Hematopoietic multipotent progenitor cell treated with erythropoietin and hydrocortisone succinate and interleukin-3 and kit ligand, for 15 days (in vitro differentiated cells): ENCODE measurements around the gene HIRIP3.

Source experiments
- DNase-seq: peaks from one replicate; pipeline ENCODE4 v3.0.0-alpha.2; 2015; ENCODE audit warnings: low spot score

The HIRIP3 gene

GRCh38 chr16:29996766-29997250, 1.4 kb upstream of the HIRIP3 start:
- DNase-seq = no peak

DNA sequence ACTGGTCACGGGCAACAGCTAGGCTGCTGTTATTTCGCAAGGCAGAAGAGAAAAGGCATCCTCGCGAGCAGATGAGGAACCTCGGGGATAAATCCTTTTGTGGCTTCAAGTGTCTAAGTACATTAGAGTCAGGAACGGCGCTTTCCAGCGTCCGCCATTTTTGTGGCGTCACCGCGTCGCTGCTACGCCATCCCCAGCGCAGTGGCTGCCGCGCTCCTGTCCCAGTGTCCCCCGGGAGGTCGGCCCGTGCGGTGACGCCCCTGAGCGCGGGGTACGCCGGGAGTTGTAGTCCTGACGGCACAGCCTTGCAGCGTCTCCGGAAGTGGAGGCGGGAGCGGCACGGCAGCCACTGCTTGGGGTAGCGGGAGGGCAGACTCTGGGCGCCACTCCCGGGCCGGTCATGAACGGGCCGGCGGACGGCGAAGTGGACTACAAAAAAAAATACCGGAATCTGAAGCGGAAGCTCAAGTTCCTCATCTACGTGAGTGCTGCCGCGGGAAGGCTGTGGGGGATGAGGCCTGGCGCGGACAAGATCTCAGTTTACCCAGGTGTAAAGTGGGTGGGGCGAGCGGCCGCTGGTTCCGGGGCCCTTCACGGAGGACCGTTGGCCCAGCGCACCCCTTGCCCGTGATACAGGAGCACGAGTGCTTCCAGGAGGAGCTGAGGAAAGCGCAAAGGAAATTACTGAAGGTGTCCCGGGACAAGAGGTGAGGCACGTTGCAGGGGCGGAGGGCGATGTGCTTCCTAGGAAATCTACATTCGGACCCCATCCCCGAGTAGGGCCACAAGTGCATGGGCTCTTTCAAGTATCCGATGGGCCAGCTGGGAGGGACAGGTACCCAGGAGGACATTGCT, 721 bp upstream of the HIRIP3 start, which contains the start of gene INO80E:
Gene INO80E (plus strand): TSS at position 331 of the 855 bp plus-strand sequence. CDS start 70 bp downstream, at position 401.
- DNase-seq = peak; percentile 98

DNA sequence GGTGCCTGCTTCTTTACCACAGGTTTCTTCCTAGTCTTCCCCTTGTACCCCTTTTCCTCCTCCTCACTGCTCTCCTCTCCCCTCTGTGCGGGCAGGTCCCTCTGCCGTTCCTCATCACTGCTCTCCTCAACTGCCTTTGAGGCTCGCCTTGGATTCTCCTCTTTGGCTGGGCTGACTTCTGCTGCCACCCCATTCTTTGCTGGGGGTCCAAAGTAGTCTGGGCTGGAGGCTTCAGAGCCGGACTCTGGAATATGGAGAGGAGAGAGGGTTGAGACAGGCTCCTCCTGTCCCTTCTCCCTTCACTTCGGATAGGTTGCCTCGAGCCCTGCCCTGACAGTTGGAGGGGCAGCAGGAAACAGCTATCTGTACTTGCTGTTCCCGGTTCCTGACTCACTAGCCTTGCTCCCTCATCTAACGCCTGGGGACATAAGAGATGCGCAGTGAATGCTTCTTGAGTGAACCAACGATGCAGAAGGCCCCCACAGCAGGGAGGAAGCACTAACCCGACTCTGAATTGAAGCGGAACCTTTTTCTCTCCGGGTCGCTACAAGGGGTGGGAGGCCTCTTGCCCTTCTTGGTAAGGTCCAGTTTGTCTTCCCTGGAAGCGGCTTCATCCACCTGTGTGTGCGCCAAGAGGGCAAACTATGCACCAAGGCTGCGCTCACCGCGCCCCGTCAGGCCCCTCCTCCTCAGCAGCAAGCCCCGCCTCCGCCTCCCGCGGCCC, 655 bp downstream of the HIRIP3 start:
- peak; percentile 74 for DNase-seq

- no peak for DNase-seq
These were observed 1.4 kb downstream of the HIRIP3 start for GRCh38 chr16:29993903-29994599.

DNA sequence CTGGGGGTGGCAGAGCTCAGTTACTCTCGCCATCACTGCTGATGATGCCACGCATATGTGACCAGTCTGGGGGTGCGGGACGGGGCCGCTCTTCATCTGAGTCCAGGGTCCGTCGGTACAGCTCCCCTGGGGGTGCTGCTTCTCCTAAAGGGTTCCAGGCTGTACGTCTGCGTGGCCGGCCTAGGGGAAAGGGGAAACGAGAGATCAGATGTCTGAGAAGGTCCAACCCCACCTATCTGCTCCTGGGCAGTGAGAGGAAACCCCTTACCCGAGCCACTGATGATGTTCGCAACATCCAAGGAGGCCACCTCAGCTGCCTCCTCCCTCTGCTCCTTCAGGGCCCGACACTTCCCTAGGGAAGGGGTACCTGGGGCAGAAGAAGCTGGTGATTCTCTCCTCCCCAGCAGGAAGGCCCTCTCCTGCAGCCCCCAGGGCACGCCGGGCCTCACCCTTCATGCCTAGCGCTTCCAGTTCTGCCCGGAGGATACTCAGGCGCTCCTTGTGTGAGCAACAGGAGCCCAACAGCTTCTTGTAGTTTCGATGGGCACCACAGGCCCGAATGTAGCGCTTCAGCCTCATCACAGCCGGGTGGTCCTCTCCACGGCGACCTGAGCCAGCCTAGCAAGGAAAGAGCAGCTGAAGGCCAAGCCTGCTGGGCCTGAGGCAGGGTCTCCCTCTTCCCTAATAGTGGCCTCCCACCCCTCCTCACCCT, 2.1 kb downstream of the HIRIP3 start:
- DNase-seq = no peak

DNA sequence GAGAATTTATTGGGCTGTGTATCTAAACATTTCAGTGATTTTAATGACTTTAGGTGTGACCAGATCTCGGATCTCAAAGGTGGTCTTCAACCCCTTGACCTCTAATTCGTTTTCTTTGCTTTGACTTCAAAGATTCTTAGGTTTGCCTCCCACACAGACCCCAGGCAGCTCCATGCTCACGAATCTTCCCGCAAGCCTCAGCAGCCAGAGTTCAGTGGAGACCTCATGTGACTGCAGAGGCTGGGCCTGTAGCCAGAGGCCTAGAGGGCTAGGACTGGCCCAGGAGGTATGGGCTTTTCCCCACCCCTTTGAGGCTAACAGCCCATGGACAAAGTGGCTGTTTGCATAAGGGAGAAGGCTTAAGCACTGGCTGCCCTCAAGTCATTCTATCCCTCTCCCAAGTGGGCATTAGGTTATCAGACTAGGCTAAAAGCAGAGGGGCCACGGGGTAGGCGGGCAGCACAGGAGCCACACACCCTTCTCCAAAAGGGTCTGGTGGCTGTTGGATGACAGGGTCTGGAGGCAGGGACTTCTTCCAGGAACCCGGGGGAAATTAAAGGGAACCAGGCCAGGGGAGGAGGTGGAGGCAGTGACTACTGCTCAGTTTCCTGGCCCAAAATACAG, 3.0 kb downstream of the HIRIP3 start:
- no peak for DNase-seq

DNA sequence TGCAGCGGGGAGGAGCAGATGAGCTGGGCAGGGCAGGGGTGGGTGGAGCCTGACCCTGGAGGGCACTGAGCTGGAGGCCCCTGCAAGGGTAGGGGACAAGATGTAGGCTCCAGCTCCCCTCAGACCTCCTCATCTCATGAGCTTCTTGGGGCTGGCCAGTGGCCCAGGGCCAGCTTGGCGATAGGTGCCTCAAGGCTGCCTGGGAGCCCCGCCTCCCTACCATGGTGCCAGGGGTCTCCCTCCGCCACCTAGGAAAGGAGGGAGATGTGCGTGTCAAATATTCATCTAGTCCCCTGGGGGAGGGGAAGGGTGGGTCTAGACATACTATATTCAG, 3.9 kb downstream of the HIRIP3 start:
- no peak for DNase-seq

DNA sequence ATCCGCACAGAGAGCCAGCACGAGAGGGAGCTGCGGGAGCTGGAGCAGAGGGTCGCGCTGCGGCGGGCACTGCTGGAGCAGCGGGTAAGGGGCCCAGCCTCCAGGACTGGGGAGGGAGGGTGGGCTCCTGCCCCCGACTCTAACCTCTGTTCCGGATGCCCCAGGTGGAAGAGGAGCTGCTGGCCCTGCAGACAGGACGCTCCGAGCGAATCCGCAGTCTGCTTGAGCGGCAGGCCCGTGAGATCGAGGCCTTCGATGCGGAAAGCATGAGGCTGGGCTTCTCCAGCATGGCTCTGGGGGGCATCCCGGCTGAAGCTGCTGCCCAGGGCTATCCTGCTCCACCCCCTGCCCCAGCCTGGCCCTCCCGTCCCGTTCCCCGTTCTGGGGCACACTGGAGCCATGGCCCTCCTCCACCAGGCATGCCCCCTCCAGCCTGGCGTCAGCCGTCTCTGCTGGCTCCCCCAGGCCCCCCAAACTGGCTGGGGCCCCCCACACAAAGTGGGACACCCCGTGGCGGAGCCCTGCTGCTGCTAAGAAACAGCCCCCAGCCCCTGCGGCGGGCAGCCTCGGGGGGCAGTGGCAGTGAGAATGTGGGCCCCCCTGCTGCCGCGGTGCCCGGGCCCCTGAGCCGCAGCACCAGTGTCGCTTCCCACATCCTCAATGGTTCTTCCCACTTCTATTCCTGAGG, 4.4 kb downstream of the HIRIP3 start:
- no peak for DNase-seq

DNA sequence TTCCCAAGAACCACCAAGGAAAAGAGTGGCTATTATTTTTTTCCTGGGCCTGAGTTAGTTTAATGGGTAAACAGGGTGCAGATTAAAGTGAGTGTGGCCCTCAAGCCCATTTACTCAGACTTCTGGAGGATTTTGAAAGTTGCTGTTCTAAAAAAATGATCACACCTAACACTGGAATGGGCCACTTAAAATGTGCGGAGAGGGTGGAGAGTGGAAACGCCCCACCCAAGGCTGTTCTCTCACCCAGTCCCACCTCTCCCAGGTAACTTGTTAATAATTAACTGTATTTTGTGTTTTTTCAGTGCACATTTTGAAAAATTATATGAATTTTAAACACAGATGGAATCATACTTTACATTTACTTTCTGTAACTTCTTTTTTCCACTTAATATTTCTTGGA, 5.4 kb downstream of the HIRIP3 start:
- no peak for DNase-seq

DNA sequence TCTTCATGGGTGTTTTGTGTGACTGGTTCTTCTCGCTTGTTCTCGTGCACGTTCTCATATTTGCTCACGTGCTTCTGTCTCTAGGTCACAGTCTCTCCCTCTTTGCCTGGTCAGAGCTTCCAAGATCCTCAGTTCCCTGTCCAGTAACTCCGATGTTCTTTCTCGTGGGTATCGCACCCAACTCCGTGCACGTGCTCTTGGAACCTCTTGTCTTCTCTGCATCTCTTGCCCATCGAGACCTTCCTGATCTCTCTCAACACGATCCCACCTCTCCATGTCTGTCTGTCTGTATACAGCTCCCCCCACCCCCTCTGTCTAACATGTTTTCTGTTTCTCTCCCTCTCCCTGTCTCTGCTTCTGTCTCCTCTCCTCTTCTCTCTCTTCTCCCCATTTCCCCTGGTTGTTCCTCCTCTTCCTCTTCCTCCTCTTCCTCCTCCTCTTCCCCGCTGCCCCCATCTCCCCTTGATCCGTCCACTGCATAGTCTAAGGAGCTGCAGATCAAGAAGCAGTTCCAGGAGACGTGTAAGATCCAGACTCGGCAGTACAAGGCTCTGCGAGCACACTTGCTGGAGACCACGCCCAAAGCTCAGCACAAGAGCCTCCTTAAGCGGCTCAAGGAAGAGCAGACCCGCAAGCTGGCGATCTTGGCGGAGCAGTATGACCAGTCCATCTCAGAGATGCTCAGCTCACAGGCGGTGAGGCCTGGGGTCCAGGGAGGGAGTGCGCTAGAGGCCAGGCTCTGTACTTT, 6.1 kb downstream of the HIRIP3 start:
- no peak for DNase-seq

DNA sequence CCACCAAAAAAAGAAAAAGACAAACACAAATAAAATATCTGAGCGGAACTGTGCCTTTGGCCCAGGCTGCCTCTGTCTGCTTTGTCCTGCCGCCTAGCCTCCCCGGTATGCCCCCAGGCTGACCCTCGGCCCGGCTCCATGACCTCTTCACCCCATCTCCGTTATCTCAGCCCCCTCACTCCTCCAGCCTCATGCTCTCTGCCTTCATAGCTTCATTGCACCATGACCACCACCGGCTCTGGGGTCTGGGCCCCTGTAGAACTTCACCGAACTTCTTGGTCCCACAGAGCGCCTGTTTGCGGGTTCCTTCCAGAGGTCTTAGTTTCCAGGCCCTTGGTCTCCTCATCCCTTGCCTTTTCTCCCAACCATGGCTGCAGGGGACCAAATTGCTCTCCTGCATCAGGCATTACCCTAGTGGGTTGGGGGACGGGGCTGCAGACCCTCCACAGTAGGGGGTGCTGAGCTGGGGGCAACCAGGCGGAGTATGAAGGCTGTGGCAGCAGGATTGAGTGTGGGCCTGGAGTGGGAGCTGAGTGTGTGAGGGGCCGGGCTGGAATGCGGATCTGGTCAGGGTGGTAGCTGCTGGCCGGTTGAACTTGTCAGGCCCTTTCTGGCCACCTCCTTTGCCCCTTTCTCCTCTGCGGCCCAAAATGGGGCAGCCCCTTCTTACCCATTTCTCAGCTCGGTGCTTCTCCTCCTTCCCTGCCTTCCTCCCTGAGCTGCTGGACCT, 6.9 kb downstream of the HIRIP3 start:
- no peak for DNase-seq

DNA sequence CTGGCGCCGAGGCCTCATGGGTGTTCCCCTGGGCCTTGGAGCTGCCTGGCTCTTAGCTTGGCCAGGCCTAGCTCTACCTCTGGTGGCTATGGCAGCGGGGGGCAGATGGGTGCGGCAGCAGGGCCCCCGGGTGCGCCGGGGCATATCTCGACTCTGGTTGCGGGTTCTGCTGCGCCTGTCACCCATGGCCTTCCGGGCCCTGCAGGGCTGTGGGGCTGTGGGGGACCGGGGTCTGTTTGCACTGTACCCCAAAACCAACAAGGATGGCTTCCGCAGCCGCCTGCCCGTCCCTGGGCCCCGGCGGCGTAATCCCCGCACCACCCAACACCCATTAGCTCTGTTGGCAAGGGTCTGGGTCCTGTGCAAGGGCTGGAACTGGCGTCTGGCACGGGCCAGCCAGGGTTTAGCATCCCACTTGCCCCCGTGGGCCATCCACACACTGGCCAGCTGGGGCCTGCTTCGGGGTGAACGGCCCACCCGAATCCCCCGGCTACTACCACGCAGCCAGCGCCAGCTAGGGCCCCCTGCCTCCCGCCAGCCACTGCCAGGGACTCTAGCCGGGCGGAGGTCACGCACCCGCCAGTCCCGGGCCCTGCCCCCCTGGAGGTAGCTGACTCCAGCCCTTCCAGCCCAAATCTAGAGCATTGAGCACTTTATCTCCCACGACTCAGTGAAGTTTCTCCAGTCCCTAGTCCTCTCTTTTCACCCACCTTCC, 7.9 kb downstream of the HIRIP3 start:
- no peak for DNase-seq

DNA sequence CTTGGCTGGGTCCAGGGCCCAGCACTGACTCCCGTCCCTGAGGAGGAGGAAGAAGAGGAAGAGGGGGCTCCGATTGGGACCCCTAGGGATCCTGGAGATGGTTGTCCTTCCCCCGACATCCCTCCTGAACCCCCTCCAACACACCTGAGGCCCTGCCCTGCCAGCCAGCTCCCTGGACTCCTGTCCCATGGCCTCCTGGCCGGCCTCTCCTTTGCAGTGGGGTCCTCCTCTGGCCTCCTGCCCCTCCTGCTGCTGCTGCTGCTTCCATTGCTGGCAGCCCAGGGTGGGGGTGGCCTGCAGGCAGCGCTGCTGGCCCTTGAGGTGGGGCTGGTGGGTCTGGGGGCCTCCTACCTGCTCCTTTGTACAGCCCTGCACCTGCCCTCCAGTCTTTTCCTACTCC, 8.5 kb downstream of the HIRIP3 start:
- DNase-seq = no peak

- no peak for DNase-seq
These were observed 9.2 kb downstream of the HIRIP3 start for GRCh38 chr16:29986231-29986630.

DNA sequence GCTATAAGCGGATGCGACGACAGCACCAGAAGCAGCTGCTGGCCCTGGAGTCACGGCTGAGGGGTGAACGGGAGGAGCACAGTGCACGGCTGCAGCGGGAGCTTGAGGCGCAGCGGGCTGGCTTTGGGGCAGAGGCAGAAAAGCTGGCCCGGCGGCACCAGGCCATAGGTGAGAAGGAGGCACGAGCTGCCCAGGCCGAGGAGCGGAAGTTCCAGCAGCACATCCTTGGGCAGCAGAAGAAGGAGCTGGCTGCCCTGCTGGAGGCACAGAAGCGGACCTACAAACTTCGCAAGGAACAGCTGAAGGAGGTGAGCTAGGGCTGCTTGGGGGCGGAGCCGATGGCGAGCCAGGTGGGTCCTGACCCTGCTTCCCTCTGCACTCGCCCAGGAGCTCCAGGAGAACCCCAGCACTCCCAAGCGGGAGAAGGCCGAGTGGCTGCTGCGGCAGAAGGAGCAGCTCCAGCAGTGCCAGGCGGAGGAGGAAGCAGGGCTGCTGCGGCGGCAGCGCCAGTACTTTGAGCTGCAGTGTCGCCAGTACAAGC, 10.1 kb downstream of the HIRIP3 start:
- no peak for DNase-seq

DNA sequence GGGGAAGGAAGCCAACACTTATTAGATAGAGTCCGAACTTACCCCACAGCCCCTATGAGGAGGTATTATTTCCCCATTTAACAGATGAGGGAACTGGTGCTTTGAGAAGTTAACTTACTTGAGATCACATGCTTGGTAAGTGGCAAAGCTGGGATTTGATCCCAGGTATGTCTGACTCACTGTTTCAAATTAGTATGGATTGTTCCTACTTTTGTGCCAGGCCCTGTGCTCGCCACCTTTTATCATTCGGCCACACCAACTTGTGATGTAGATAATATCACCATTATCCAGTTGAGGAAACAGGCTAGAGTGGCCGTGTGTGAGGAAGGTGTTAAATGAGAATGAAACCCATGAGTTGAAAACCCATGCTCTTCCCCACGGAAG, 10.7 kb downstream of the HIRIP3 start:
- no peak for DNase-seq

DNA sequence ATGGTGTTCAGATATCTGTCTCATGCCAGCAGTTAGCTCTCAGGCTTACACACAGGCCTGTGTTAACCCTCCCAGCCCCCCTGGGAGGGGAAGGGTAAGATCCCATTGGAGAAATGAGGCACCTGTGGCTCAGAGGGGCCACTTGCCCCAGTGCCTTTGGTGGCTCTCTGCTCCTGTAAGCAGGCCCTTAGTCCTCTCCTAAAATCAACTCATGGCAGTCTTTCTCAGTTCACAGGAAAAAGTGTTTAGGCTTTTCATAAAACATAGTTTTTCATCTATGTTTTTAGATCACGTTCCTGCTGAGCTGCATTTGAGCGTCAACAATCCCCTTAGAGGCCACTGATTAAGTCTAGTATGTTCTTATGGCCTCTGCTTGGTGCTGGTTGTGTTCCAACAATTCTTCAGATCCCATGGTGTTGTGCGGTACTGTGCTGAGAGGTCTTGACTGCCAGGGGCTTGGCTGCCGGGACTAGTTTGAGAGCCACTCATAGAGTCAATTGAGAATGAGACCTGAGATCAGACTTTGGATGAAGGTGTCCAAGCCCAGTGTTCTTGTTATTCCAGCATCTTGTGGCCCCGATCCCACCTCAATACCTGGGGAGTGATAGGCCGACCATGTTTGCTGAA, 11.2 kb downstream of the HIRIP3 start:
- no peak for DNase-seq
